ENCODE results near the gene RAP1GDS1.

Gene RAP1GDS1

GRCh38 chr4:98237204-98237603 is 24.0 kb upstream of the RAP1GDS1 start:
- H3K36me3 Mint-ChIP-seq (ENCODE audit: low read depth), result no peaks in the 10 kb centered on the region

DNA sequence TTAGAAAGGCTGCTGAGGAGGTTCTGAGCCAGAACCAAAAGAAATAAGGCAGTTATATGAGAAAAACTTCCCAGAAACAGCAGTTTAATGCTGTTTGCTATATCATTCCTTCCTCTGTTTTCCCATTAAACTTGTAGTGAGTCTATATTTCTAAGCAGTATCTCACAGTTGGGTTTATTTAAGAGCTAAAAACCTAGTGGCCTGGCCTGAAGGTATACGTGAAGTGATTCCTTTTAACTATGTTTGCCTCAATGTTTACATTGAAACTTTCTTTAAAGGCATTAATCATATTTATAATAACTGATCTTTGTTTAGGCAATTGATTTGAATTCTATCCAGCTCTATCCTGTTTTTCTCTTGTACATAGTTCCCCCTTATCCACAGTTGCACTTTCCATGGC is 19.1 kb upstream of the RAP1GDS1 start:
- Mint-ChIP-seq H3K4me1 (no peaks in the 10 kb centered on the region), H3K27me3 (ENCODE audit: low read depth) (no peaks in the 10 kb centered on the region), H3K9me3 (no peaks in the 10 kb centered on the region), H3K36me3 (ENCODE audit: low read depth) (no peaks in the 10 kb centered on the region), H3K27ac (no peak overlapping the region), H3K4me3 (no peak overlapping the region)
- TF ChIP-seq, protein P1, sequence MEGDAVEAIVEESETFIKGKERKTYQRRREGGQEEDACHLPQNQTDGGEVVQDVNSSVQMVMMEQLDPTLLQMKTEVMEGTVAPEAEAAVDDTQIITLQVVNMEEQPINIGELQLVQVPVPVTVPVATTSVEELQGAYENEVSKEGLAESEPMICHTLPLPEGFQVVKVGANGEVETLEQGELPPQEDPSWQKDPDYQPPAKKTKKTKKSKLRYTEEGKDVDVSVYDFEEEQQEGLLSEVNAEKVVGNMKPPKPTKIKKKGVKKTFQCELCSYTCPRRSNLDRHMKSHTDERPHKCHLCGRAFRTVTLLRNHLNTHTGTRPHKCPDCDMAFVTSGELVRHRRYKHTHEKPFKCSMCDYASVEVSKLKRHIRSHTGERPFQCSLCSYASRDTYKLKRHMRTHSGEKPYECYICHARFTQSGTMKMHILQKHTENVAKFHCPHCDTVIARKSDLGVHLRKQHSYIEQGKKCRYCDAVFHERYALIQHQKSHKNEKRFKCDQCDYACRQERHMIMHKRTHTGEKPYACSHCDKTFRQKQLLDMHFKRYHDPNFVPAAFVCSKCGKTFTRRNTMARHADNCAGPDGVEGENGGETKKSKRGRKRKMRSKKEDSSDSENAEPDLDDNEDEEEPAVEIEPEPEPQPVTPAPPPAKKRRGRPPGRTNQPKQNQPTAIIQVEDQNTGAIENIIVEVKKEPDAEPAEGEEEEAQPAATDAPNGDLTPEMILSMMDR (IDR thresholded peaks at IDR 0.05; ENCODE audit: unreplicated experiment in 3 of 3), result no peak

More at GRCh38 chr4:98237204-98237603, 24.0 kb upstream of the RAP1GDS1 start:
- Mint-ChIP-seq H3K27ac (no peak overlapping the region), H3K27me3 (ENCODE audit: low read depth) (no peaks in the 10 kb centered on the region), H3K4me1 (no peaks in the 10 kb centered on the region), H3K4me3 (no peak overlapping the region), H3K9me3 (no peaks in the 10 kb centered on the region)
- TF ChIP-seq, protein P1 (IDR thresholded peaks at IDR 0.05; ENCODE audit: unreplicated experiment in 3 of 3), result no peak

GRCh38 chr4:98242538-98242937 is 18.6 kb upstream of the RAP1GDS1 start:
- no peaks in the 10 kb centered on the region for H3K9me3 Mint-ChIP-seq
- H3K4me1 Mint-ChIP-seq, result no peaks in the 10 kb centered on the region
- H3K27me3 Mint-ChIP-seq (ENCODE audit: low read depth), result no peaks in the 10 kb centered on the region
- no peak overlapping the region for H3K27ac Mint-ChIP-seq
- no peaks in the 10 kb centered on the region for H3K36me3 Mint-ChIP-seq (ENCODE audit: low read depth)
- no peak overlapping the region for H3K4me3 Mint-ChIP-seq
- TF ChIP-seq, protein P1 (IDR thresholded peaks at IDR 0.05; ENCODE audit: unreplicated experiment in 3 of 3), result no peak

DNA sequence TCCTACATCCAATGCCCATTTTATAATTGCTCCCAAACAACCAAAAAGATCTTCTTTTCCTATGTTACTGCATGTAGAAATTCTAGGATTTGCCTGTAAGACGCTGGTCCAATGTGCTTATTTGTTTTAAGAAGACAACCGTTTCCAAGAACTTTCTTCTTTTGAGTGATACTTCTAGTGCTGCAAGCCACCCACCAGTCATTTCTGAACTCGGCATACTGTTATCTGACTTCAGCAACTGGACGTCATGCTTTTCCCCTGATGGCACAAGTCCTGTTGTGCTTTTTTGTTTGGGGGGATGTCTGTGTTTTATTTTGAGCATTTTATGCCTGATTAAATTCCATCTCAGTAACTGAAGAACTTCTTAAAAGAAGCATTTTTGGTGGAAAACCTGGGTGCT is 16.0 kb upstream of the RAP1GDS1 start:
- TF ChIP-seq, protein P1 (IDR thresholded peaks at IDR 0.05; ENCODE audit: unreplicated experiment in 3 of 3), result no peak
- H3K27me3 Mint-ChIP-seq (ENCODE audit: low read depth), result no peaks in the 10 kb centered on the region
- H3K27ac Mint-ChIP-seq, result no peak overlapping the region
- H3K4me1 Mint-ChIP-seq, result no peaks in the 10 kb centered on the region
- no peaks in the 10 kb centered on the region for H3K9me3 Mint-ChIP-seq
- H3K36me3 Mint-ChIP-seq (ENCODE audit: low read depth), result no peaks in the 10 kb centered on the region
- H3K4me3 Mint-ChIP-seq, result no peak overlapping the region

DNA sequence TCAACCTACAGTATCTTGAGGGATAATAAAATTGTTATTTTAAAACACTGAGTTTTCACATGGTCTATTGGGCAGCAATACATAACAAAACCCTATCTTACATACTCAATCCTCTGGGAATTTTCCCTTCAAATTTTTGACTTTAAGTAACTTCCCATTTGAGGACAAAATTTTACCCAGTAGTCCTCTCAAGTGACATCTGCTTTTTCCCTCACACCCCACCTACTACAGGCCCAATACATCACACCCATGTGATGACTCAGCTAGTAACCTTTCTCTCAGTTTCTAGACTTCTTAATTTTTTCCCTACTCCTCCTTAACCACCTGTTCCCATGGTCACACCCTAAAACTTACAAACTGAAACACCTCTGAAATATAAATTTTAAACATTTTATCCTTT is 12.2 kb upstream of the RAP1GDS1 start:
- TF ChIP-seq, protein P1 (IDR thresholded peaks at IDR 0.05; ENCODE audit: unreplicated experiment in 3 of 3), result no peak
- Mint-ChIP-seq H3K4me3 (no peak overlapping the region), H3K36me3 (ENCODE audit: low read depth) (no peaks in the 10 kb centered on the region), H3K27me3 (ENCODE audit: low read depth) (no peaks in the 10 kb centered on the region), H3K27ac (no peak overlapping the region), H3K9me3 (no peaks in the 10 kb centered on the region), H3K4me1 (no peaks in the 10 kb centered on the region)

GRCh38 chr4:98249831-98250230 is 11.4 kb upstream of the RAP1GDS1 start:
- no peak overlapping the region for H3K4me3 Mint-ChIP-seq
- H3K27ac Mint-ChIP-seq, result no peak overlapping the region
- no peaks in the 10 kb centered on the region for H3K36me3 Mint-ChIP-seq (ENCODE audit: low read depth)
- no peaks in the 10 kb centered on the region for H3K9me3 Mint-ChIP-seq
- H3K4me1 Mint-ChIP-seq, result no peaks in the 10 kb centered on the region
- TF ChIP-seq, protein P1 (IDR thresholded peaks at IDR 0.05; ENCODE audit: unreplicated experiment in 3 of 3), result no peak
- H3K27me3 Mint-ChIP-seq (ENCODE audit: low read depth), result no peaks in the 10 kb centered on the region
